Bronchial epithelial cell (primary cell): Measurements from ENCODE around the gene PI4KA. TPM values are rescaled to one million over a fixed set of nuclear protein-coding genes. Genes with fewer than 3 reads are reported as not detected.

Experiments used
- DNase-seq: peaks from one replicate; pipeline ENCODE4 v3.0.0-alpha.2; 2010; ENCODE audit warnings: low read depth
- FAIRE-seq: peaks from 2 replicates; lab custom pipeline; 2011; peaks lifted over from hg19 to GRCh38; lab: Jason Lieb, UNC
- H3K27me3 ChIP-seq: 2 replicates; pipeline ENCODE4 v1.5.1; 2011; ENCODE audit warnings: low read length; ENCODE audit not compliant: control insufficient read depth, insufficient read depth
- H3K36me3 ChIP-seq: 2 replicates; pipeline ENCODE4 v1.5.1; 2011; ENCODE audit warnings: low read length; ENCODE audit not compliant: control insufficient read depth, insufficient read depth
- H3K4me3 ChIP-seq: 2 replicates; pipeline ENCODE4 v1.5.1; 2011; ENCODE audit warnings: mild to moderate bottlenecking, low read depth, low read length, control low read depth
- total RNA-seq: library from RNA; depleted of rRNA; stranded (reverse); fragments of >200 nt; gene quantifications from 2 replicates; pipeline ENCODE4 v1.2.1, GENCODE V29; 2014
- TF ChIP-seq, protein P1 (sequence below): IDR thresholded peaks from 2 replicates; pipeline ENCODE4 v1.5.1; 2011; ENCODE audit warnings: mild to moderate bottlenecking, moderate library complexity, low read length, control low read depth, inconsistent platforms; ENCODE audit not compliant: insufficient read depth, severe bottlenecking

The PI4KA gene
- total RNA-seq, 1 donor from 2014 or later: 9.5 TPM

DNA sequence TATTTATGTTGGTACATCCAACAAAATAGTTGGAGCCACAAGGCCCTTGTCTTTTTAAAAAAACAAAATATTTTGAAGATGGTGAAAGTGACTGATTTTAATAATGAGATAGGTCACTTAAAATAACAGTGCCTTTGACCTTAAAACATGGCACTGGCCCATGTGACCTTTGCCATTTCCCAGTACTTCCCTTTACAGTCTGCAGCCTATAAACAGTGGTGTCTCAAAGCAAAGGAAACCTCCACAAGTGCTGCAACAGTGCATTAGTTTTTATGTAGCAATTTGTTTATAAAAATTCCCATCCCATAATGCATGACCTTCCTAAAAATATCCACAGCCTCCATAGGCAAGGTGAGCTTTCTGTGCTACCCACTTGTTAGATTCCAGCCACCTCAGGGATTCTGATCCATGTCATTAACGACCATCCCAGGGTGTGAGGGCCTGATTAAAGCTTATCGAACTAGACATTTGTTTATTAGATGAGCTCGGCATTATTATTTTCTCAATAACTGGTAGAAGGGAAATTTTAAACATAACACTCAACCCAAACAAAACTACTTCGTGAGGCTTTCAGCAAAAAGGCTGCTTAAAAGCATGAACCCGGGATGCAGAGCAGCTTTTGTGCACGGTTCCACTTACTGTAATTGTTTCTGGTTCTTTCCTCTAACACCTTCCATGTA lies 30.6 kb upstream of the PI4KA start:
- FAIRE-seq: no peak

DNA sequence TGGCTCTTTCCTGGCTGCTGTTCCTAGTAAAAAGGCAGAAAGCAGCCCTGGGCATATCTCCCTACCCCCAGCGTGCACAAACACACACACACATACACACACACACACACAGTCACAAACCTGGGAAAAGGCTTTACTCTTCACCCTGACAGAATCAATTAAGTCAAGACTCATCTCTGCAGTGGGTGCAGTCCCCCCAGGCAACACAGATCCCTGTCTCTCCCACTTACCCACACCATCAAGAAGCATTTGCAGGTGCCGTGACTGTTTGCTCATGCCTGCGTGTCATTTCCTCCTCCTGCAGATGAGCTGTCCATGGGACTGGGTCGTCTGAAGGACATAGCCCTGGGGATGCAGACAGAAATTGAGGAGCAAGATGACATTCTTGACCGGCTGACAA lies 28.8 kb upstream of the PI4KA start:
- Histone ChIP-seq H3K27me3 (no peaks in the 10 kb centered on the region), H3K4me3 (no peak overlapping the region), H3K36me3 (peaks cover 14% of the 10 kb centered on the region)
- DNase-seq (peak; percentile 59), FAIRE-seq (no peak)
- TF ChIP-seq, protein P1, sequence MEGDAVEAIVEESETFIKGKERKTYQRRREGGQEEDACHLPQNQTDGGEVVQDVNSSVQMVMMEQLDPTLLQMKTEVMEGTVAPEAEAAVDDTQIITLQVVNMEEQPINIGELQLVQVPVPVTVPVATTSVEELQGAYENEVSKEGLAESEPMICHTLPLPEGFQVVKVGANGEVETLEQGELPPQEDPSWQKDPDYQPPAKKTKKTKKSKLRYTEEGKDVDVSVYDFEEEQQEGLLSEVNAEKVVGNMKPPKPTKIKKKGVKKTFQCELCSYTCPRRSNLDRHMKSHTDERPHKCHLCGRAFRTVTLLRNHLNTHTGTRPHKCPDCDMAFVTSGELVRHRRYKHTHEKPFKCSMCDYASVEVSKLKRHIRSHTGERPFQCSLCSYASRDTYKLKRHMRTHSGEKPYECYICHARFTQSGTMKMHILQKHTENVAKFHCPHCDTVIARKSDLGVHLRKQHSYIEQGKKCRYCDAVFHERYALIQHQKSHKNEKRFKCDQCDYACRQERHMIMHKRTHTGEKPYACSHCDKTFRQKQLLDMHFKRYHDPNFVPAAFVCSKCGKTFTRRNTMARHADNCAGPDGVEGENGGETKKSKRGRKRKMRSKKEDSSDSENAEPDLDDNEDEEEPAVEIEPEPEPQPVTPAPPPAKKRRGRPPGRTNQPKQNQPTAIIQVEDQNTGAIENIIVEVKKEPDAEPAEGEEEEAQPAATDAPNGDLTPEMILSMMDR: no peak

More for the DNA sequence above, 30.6 kb upstream of the PI4KA start:
- Histone ChIP-seq H3K27me3 (no peaks in the 10 kb centered on the region), H3K36me3 (peaks cover 7% of the 10 kb centered on the region), H3K4me3 (no peak overlapping the region)
- TF ChIP-seq, protein P1: no peak
- no peak for DNase-seq

DNA sequence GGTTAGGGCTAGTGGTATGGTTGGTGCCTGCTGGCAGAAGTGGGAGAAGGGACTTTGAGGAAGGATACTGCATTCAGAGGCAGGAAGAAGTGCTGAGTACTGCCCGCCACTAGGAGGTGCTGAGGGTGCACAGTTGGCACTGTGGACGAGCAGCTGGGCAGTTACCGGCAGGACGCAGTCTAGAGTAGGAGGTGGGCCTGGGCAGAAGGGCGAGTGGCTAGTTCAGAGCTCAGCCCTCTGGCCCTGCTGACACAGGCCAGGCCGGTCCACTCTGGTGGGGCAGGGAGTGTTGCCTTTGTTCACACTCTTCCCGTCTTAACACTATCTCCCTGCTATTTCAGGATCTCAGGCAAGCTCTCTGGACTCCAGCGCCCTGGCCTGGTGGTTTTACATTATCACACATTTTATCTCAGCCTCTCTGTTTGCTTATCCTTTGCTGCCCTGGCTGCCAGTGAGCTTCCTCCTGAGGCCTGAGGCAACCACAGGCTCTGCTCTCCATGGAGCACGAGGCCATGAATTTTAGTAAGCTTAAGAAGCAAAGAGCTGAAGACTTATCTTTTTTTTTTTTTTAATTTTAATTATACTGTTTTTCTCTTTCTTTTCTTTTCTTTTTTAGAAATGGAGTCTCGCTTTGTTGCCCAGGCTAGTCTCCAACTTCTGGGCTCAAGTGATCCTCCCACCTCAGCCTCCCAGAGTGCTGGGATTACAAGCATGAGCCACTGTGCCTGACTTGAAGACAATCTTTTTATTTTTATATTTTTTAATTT lies 27.1 kb upstream of the PI4KA start:
- DNase-seq (peak; percentile 75), FAIRE-seq (no peak)
- H3K36me3 ChIP-seq: peaks cover 14% of the 10 kb centered on the region
- no peaks in the 10 kb centered on the region for H3K27me3 ChIP-seq
- TF ChIP-seq, protein P1: peak; percentile 99
- H3K4me3 ChIP-seq: no peak overlapping the region

DNA sequence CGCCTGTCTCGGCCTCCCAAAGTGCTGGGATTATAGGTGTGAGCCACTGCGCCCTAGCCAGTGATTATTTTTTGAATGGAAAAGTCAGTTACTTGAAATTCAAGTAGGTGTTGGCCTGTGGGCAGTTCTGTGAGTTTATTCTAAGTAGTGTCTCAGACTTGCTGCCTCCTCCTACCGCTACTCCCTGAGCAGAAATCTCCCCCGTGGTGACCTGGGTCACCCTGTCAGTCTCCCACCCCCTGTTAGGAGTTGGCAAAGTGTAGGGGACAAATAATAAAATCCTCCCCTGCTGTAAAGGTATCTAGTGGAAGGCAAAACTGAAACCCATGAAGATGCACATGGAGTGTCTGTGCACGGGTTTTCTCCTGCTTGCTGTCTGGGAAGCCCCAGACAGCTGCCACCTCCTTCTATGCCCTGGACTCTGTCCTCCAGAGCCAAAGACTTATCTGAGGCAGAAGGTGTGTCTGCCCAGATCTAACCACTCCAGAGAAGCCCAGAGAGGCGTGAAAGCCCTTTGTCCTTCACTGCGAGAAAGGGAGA lies 26.5 kb upstream of the PI4KA start:
- FAIRE-seq (no peak), DNase-seq (no peak)
- Histone ChIP-seq H3K4me3 (no peak overlapping the region), H3K27me3 (no peaks in the 10 kb centered on the region), H3K36me3 (peaks cover 14% of the 10 kb centered on the region)
- TF ChIP-seq, protein P1: no peak

DNA sequence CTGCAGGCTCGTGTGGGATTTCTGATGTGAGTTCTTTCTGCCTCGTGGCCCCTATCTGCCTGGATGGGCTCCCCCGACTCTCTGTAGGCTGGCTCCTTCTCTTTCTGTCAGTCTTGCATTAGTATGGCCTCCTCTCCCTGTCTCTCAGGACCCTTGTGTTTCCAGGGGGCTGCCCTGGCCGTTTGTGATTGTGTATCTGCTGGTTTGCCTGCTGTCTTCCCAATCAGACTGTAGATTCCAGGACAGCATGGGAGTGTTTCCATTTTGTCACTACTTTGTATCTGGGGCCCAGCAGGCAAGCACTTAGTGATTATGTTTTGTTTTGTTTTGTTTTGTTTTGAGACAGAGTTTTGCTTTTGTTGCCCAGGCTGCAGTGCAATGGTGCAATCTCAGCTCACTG lies 25.8 kb upstream of the PI4KA start:
- FAIRE-seq (no peak), DNase-seq (no peak)
- H3K4me3 ChIP-seq: no peak overlapping the region
- H3K36me3 ChIP-seq: peaks cover 14% of the 10 kb centered on the region
- TF ChIP-seq, protein P1: no peak
- no peaks in the 10 kb centered on the region for H3K27me3 ChIP-seq
